Stimulated activated CD4-positive, alpha-beta T cell treated with anti-CD3 and anti-CD28 coated beads, Interleukin-2, amount 100 ng/mL, for 4 hours (primary cell): ENCODE data around the gene KCNJ4.

Source experiments
- DNase-seq: peaks from one replicate; pipeline ENCODE4 v3.0.0-alpha.2; 2020; ENCODE audit warnings: low read depth

The KCNJ4 gene

DNA sequence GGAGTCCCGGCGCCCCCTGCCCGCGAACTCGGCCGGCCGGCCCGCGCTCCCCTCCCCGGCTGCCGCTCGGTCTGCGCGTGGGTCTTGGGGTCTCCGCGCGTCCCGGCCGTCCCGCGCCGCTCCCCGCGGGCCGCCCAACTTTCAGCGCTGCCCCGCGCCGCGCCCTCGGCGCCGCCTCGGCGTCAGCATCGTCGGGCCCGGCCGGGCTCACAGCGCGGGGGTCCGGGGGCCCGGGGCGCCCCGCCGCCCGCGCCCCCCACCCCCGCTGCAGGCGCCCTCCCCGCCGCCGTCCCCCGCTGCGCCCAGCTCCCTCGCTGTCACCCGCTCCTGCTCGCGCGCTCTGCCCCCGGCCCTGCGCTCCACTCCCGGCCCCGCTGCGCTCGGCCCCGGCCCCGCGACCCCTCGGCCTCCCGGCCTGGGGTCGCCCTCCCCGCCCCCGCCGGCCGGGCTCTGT is at the start of gene KCNJ4:
TSS of gene KCNJ4 (minus strand) at position 124 of the 454 bp plus-strand sequence. CDS start 27,067 bp downstream, outside the sequence.
- DNase-seq, result no peak

DNA sequence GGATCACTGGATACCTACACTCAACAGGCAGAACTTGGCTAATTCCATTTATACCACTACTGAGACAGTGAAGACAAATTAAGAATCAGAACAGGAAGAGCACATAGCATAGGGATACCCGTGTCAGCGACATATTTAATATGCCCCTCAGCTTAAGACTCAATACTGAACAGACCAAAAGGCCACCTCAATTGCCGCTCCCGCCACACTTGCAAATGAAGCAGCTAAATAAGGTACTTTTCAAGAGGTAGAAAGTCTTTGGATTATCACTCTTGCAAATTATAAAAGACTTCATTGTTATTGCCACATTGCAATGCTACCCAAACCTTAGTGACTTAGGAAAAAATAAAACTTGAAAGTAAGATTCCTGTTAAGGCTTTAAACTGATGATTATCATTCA is 48.0 kb upstream of the KCNJ4 start:
- DNase-seq, result no peak

DNA sequence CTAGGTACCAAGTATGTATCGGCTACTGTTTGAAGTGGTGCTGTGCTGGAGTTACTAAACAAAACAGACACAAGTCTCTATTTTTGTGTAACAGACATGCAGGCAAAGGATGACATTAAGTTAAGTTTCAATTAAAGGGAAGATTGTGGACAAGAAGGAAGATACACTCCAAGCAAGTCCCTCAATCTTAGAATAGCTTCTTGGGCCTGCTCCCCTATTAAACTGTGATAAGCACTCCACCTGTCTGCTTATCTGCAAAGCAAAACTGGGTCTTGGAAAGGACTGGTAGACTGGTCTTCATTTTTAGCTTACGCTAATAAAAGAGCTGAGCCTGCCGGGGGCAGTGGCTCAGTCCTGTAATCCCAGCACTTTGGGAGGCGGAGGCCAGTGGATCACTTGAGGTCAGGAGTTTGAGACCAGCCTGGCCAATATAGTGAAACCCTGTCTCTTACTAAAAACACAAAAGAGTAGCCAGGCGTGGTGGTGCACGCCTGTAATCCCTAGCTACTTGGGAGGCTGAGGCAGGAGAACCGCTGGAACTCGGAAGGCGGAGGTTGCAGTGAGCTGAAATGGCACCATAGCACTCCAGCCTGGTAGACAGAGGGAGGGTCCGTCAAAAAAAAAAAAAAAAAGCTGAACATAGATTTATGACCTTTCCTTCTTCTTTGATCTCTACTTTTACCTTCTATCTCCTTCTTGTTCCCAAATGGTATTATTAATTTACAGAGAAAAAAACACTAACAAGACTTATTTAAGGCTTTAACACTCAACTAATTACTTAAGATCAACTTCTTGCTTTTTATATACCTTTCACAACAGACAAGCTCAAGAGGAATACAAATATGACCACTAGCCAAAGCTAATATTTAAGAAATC is 47.0 kb upstream of the KCNJ4 start:
- no peak for DNase-seq

DNA sequence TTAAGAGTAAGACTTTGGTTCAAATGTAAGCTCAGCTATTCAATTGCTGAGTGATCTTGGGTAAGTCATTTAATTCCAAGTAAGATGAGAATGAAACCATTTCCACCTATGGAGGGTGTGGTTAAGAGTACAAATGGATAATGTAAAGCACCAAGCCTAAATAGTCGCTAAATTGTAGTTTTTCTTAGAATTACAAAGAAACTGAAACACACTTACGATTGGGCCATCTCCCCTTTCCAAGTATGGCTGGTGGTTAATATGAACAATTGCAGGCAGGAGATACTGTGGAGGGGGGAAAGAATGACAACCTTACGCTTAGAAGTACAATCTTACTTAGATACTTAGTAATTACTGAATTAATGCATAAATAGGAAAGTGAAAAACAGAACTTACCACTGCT is 42.9 kb upstream of the KCNJ4 start:
- no peak for DNase-seq

DNA sequence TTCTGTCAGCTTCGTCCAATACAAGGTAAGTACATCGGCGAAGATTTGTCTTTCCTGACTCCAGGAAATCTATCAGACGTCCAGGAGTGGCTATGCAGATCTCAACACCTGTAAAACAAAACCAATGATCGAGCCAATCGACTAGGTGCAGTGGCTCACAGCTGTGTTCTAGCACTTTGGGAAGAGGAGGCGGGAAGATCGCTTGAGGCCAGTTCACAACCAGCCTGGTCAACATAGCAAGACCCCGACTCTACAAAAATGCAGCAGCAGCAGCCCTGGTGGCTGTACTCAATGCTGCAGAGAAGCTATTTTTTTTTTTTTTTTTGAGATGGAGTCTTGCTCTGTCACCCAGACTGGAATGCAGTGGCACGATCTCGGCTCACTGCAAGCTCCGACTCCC is 39.9 kb upstream of the KCNJ4 start:
- no peak for DNase-seq

DNA sequence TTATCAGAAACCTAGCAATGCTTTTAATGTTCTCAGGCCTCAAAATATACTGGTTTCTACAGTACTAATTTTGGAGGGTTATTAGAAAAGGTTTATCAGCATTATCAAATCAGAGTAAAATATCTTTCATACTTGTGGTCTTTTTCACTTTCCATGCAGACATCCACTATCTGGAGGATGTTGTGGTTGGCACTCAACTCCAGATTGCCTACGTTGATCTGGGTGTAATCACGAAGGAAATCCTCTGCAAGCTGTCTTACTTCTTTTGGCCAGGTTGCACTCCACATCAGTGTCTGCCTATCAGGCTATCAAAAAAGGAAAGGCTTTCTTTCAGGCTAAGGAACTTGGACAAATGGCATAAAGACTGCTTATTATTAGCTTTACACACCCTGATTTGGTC is 39.5 kb upstream of the KCNJ4 start:
- DNase-seq, result no peak

DNA sequence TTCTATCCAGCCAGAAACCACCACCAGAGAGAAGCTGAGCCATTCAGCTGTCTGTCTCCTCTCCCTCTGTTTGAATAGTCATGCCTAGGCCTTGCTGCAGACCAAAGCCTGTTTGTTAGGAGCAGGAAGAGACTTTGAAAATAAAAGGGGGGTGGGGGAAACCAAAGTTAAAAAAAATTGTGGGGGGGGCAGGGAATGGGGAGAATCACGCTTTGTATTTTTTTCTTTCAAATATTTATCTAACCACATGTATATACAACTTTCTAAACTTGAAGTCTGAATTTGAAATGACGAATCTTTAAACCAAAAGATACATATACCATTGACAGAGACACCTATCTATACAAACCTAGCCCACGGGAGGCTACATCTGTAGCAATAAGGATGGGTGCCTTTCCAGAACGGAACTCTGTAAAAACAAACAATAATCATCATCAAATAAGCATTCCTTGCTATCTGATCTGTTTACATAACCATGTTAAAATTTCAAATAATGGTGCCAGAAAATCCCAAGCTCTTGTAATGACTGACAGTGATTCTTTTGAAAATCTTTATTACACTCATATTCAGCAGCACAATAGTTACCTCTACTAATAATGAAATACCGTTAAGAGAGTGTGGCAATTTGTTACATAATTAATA is 36.8 kb upstream of the KCNJ4 start:
- DNase-seq, result no peak

DNA sequence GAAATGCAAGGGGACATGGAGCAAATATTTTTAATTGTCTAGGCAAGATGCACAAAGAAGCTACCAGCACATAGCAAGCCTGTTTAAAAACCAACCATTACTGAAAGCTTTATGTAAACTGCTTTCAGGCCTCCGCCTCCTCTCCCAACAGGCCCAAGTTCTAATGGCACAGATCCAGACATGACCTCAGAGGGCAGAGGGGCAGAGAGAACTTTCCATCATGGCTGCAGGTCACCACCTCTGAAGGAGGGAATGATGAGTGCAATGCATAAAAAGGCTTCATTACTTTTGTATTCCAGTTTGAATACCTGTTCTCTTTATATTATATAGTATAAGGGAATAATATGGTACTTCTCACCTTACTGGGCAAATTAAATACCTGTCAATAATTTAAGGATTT is 35.9 kb upstream of the KCNJ4 start:
- no peak for DNase-seq

DNA sequence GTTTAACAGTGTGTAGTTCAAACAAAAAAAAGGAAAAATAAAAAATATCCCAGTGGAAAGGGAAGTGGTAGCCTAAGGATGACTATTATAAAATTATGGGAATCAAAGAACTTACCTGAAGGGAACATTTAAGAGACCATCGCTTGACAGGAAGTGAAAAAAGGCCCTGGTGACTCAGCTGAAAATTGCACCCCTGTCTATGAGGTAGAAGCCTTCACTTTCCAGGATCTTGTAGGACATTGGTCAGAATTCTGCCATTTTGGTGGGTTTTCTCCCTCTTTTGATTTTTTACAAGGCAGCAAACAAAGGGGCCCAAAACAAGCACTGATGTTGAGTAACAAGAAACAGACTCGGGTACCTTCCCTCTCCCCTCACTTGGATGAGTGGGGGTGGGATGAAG is 35.5 kb upstream of the KCNJ4 start:
- DNase-seq, result no peak

DNA sequence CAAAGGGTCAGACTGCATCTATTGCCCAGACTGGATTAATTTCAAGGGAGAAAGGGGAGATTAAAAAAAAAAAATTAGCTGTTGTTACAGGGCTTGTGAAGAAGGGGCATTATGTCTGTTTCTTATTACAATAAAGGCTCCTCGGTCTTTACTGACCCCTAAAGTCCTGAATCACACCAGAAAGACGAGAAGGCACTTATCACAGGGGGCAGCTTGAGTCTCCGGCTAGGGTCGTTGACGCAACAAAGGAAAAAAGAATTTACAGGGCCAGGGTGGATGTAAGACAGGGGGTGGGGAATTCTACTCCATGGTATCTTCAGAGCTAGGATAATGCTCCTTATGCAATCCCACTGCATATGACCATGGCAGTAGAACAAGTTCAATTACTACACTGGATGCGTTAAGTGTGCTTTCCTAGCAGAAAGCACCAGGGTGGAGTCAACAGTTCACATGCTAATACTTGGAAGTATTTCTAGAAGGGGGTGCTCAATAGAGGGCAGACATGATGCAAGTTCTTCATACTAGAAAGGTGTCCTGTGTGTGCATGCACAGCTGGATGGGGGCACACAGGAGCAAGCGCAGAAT is 34.7 kb upstream of the KCNJ4 start:
- DNase-seq, result no peak

DNA sequence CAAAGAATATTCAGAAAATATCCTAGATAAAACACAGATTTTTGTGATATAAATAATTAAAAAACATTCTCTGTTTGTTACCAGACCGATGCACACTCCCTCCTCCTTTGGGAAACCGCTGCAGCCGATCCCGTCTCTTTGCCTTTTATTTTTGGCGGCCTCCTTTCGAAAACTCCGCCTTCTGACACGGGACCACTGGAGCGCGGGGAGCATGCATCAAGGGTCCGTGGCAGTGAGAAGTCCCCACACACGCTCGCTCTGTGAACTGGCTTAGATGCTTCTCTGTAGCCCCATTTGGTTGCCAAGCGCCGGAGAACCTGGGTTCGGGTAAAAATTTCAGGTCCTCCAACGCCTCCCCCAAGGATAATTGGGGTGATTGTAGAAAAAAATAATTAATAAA is 34.1 kb upstream of the KCNJ4 start:
- no peak for DNase-seq

DNA sequence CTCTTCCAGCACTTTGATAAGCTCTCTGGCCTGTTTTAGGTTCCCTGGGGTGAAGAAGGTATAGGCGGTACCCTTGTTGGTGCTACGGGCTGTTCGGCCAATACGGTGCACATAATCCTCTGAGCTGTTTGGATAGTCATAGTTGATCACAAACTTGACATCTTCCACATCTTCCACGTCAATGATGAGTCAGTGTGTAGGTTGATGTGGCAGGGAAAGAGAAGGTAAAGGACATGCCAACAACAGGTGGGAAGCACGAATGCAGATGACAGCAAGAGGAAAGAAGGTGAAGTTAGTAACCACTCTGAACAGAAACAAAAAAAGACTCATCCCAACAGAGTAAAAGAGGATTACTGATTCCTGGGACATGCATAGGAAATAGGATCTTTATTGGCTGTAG is 32.9 kb upstream of the KCNJ4 start:
- no peak for DNase-seq

DNA sequence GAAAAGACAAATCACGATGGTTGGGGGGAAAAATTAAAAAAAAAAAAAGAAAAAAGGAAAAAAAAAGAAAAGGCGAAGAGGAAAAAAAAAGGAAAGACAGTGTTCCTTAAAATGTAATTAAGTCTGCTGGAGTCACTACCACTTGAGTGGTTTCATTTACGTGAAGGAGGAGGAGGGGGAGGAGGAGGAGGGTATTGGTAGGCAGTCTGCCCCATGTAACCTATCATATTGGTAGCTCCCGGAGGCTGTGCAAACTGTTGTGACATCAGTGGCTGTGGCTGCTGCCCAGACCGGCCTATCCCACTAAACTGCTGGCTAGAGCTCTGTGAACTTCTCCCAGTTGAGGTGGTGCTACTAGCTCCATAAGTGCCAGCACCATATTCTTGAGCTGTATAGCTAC is 30.8 kb upstream of the KCNJ4 start:
- DNase-seq, result no peak

DNA sequence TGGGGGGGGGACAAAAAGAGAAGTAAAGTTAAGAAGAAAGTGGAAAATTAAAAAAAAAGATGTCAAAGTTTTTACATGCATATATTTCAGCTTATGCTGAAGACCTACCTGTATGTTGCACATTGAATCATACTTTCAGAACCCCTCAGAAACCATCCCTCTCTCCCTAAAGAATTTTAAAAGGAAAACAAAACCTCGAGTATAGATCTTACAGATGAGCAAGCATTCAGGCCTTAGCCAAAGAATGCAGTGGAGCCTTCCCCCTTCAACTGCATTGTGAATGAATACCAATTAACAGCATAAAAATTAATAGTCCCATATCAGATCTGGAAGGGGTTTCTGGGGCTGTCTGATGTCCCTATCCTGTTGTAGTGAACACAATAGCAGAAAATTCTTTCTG is 29.2 kb upstream of the KCNJ4 start:
- no peak for DNase-seq

DNA sequence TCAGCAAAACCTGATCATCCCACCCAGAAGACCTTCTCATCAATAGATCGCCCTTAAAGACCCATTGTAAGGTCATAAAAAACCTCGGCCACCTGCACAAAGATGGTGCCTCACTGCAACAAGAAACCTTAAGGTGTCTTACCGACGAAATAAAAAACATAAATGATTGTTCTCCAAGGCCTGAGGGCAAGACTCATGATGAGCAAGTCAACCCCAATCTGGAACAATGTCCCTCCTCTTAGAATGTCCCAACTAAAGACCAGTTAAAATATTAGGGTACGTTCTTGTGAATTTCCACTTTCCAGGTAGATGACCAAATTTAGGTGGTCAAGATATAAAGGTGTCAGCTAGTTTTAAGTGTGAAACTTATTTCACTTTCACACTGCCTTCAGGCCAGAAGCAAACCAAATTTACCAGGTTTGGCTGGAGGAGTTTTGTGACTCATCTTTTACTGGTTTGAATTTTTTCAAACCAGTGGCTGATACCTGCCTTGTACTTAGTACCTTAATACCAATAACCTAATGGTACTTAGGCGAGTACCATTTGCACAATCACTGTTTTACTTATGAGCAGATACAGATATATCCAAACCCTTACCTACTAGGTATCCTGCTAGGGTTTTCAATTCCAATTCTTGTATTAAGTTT is 27.8 kb upstream of the KCNJ4 start:
- DNase-seq, result no peak

DNA sequence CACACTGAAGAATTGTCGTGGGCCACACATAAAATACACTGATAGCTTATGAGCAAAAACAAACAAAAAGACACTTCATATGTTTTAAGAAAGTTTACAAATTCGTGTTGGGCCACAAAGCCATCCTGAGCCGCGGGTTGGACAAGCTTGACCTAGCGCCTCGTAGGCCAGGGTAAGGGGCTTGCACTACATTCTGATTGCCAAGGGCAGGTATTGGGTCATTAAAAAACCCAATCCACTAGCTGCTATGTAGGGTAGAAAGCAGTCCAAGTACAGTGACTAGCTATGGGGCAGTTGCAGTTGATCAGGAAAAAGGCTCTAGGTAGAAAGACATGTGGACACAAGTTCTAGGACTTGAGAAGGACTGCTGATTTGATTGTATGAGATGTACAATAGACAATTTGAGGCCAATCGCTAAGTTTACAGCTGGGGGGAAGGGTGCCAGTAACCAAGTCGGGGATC is 26.9 kb upstream of the KCNJ4 start:
- DNase-seq, result no peak

DNA sequence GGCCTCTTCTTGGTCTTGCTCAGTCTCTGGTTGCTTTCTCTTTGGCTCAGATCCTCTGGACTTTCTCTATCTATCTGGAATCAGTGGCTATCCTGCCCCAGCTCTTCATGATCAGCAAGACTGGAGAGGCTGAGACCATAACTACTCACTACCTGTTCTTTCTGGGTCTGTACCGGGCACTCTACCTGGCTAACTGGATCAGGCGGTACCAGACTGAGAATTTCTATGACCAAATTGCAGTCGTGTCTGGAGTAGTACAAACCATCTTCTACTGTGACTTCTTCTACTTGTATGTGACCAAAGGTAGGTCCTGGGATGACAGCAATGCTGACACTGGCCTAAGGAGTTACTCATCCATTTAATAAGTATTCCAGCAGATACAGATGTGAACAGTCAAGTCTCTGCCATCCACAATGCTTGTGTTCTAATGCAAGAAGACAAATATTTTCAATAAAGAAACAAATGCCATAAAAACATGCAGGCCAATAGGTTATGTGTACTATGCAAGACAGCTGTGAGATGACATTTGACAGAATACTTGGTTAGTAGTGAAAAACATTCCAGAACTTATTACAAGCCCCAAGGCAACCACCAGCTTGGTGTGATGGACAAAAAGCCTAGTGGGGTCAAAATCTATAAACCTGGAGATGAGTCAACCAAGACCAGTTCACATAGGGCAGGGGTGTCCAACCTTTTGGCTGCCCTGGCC is 26.3 kb upstream of the KCNJ4 start:
- DNase-seq, result no peak

DNA sequence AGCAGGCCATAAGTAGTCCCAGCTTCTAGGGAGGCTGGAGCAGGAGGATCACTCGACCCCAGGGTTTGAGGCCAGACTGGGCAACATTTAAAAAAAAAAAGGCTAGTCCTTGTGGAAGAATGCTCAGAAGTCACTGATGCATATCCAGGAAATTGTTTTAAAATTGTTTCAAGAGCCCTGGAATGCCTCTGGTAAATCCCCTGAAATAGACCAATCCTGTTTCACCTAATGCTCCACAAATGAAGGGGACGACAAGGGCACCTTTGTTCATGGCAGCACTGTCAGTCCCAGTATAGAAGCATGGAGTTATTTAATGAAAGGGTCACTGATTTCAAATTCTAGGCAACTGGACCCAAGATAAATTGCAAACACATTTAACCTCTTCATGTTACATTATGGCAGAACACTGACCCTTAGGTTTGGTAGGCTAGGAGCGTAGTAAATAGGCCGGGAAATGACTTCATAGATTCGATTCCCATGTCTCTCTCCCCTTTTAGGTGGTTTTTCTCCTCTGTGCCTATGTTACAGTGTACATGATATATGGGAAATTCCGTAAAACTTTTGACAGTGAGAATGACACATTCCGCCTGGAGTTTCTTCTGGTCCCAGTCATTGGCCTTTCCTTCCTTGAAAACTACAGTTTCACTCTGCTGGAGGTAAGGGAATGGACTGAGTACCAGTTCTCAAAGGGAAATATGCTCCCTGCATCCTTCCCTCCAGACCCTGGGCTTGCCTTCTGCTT is 24.3 kb upstream of the KCNJ4 start:
- no peak for DNase-seq

DNA sequence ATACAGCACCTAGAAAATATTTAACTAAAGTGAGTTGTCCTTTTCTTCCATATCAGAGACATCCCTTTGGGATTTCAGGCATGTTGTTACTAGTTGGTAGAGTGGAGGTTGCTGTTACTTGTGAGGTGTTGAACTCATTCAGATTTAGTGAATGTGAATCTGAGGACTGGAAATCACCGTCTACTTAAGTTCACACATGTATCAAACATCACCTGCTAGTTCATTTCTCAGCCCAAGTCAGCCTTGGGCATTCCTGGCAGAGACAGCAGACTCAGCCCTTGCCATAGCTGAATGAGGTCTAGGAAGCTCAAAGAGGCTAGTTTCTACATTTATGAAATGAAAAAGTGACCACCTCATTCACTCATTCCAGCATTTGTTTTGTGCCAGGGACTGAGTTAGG is 22.6 kb upstream of the KCNJ4 start:
- DNase-seq, result no peak

DNA sequence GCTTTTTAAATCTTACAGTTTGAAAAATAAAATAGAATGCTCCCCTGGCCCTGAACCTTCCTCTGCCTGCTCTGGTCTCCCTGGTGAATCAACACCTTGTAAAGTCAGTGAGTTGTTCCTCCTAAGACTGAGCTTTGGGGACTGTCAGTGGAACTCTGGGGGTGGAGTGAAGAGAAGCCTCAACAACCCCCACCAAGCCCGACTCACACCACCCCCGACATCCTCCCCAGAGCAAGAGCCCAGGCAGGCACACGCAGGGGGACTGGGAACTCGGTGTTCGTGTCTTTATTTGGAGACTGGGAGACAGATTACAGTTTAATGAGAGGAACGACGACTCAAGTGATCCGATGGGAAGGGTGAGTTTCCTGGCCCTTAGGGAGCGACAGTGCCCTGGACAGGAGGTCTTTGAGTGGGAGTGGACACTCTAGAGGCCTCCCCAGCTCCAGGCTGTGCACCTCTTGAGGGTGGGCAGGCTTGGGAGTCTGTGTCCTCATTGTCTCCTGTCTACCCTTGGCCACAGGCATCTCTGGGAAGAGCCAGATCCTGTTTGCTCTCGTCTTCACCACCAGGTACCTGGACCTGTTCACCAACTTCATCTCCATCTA is 19.1 kb upstream of the KCNJ4 start:
- no peak for DNase-seq

DNA sequence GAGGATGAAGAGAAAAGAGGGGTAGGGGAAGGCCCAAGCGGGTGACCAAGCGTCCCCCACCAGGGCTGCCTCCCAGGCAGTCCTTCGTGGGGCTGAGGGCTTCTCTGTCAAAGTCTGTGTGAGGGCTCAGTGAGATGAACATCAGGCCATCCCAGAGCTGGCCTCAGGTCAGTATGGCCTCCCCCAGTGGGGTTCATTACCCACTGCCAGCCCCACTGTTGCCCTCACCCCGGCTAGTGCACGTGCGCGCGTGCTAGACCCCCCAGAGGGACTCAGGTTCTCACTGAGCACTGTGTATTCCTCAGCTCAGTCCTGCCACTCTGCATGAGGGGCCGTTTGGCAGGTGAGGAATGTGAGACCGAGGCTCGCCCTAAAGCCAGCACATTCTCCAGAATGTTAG is 16.2 kb upstream of the KCNJ4 start:
- no peak for DNase-seq
